ENCODE measurements around the gene ZBED4.

The ZBED4 gene

GRCh38 chr22:49925525-49926128, 72.0 kb downstream of the ZBED4 start:
- DNase-seq: no peak

GRCh38 chr22:49926916-49927315, 73.3 kb downstream of the ZBED4 start:
- no peak for DNase-seq

- no peak for DNase-seq
Observed at GRCh38 chr22:49927483-49928184, 74.0 kb downstream of the ZBED4 start.

GRCh38 chr22:49928185-49928495, 74.5 kb downstream of the ZBED4 start:
- DNase-seq: no peak

- DNase-seq: no peak
Observed at GRCh38 chr22:49928555-49929210, 75.0 kb downstream of the ZBED4 start.

GRCh38 chr22:49929211-49929979, 75.8 kb downstream of the ZBED4 start:
- DNase-seq: no peak

- DNase-seq: no peak
Observed at GRCh38 chr22:49929994-49930575, 76.4 kb downstream of the ZBED4 start.

- no peak for DNase-seq
Observed at GRCh38 chr22:49930596-49931412, 77.2 kb downstream of the ZBED4 start.

- DNase-seq: no peak
Observed at GRCh38 chr22:49933236-49934159, 79.9 kb downstream of the ZBED4 start.

- no peak for DNase-seq
Observed at GRCh38 chr22:49934160-49934890, 80.7 kb downstream of the ZBED4 start.

- DNase-seq: peak; percentile 79
Observed at GRCh38 chr22:49934891-49935557, 81.4 kb downstream of the ZBED4 start.

- DNase-seq: no peak
Observed at GRCh38 chr22:49935561-49935960, 81.9 kb downstream of the ZBED4 start.

- peak; percentile 80 for DNase-seq
Observed at GRCh38 chr22:49936018-49936972, 82.7 kb downstream of the ZBED4 start.

- no peak for DNase-seq
Observed at GRCh38 chr22:49936973-49937757, 83.5 kb downstream of the ZBED4 start.

- DNase-seq: no peak
Observed at GRCh38 chr22:49937758-49938564, 84.3 kb downstream of the ZBED4 start.

- no peak for DNase-seq
Observed at GRCh38 chr22:49938565-49939136, 85.0 kb downstream of the ZBED4 start.
